Skin epidermis (tissue), 12 donors: ENCODE data around the gene ATP7B.

Experiments
- H3K27ac ChIP-seq, 21 experiments: fragments of 200-600 bp; sonication (generic) in 11 of 21; one replicate each; pipeline ENCODE4 v1.5.0; 2020; ENCODE audit warnings: mild to moderate bottlenecking in 3 of 21, inconsistent platforms in 2 of 21, moderate library complexity in 2 of 21
- H3K4me3 ChIP-seq, 7 experiments: fragments of 200-600 bp; sonication (generic) in 2 of 7; one replicate each; pipeline ENCODE4 v1.5.0; 2020; ENCODE audit warnings: inconsistent platforms in 2 of 7, mild to moderate bottlenecking in 2 of 7, moderate library complexity in 1 of 7

The ATP7B gene

DNA sequence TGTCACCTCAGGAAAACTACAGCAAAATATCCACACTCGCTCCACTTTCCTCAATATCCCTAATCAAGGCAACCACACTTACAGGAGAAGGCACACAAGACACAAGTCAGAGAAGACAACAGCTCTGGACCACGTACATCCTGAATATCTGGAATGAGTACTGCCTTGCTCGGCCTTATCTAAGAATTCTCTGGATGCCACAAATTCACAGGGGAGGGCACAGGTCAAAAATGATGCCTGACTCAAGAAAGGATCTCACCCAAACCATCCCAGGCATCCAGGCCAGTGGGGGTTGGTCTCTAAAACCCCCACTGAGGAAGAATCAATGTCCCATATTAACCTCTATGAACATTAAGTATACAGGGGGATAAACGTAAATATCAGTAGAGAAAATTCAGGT is 29.9 kb downstream of the ATP7B start:
- Histone ChIP-seq H3K4me3 (no peak overlapping the region), H3K27ac (peak overlapping the region in 1 of 21 experiments; percentile 57)

DNA sequence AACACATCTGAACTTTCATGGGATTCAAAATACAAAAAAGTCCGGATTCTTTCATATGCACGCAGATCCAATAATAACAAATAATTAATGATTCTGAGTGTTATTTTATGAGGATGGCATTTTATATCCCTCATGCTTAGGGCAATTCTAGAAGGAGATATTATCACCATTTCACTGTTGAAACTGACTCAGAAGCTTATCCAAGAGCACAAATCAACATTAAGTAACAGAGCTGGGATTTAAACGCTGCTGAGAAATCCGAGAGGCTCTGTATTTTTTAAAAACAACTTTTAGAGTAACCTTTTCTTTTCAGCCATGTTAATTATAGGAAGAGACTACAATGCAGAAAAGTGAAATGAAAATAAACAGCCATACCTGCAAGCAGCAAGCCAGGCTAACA is 30.3 kb downstream of the ATP7B start:
- Histone ChIP-seq H3K4me3 (no peak overlapping the region), H3K27ac (peak overlapping the region in 1 of 21 experiments; percentile 57)

DNA sequence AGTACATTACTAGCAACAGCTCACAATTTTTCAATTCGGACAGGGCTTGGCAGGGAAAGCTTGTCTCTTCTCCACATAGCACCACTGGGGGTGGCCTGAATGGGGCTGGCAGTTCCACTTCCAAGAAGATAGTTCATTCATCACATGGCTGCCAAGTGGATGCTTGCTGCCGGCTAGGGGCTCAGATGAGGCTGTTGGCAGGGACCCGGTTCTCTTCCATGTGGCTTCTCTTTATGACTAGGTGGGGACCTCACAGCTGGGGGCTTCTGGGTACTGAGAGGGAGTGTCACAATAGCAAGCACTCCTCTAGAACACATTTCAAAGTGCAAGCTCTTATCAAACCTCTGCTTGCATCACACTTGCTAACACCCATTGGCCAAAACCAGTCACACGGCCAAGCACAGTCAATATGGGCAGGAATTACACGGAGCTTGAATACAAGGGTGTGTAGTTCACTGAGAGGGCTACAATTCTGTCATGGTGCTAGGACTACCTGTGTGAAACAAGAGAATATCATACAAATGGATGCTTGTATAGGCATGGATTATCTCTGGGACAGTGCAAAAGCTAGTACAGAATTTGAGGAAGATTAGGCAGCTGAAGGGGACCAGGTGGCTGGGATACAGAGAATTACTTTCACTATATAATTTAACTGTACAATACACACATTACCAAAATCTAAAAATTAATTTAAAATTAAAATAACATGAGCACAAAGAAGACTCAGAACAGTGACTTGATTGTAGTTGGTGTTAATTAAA is 32.3 kb downstream of the ATP7B start:
- Histone ChIP-seq H3K27ac (no peak overlapping the region), H3K4me3 (no peak overlapping the region)

DNA sequence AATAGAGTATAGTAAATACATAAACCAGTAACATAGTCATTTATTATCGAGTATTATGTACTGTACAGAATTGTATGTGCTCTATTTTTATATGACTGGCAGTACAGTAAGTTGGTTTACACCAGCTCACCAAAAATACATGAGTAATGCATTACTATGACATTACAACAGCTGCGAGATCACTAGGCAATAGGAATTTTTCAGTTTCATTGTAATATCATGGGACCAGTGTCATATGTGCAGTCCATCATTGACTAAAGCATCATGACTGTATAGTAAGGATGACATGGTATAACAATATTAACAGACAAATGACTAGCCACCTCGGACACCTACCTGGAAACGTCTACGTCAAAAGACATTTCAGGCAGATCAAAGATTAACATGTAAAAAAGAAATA is 33.6 kb downstream of the ATP7B start:
- Histone ChIP-seq H3K27ac (no peak overlapping the region), H3K4me3 (no peak overlapping the region)

DNA sequence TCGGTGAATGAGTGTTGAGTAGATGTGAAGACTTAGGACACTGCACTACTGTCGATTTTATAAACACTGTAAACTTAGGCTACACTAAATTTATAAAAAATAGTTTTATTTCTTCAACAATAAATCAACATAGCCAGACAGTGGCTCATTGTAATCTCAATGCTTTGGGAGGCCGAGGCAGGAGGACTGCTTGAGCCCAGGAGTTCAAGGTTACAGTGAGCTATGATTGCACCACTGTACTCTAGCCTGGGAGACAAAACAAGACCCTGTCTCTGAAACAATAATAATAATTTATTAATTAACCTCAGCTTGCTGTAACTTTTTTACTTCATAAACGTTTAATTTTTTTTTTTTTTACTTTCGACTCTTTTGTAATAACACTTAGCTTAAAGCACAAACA is 34.4 kb downstream of the ATP7B start:
- Histone ChIP-seq H3K27ac (no peak overlapping the region), H3K4me3 (no peak overlapping the region)

DNA sequence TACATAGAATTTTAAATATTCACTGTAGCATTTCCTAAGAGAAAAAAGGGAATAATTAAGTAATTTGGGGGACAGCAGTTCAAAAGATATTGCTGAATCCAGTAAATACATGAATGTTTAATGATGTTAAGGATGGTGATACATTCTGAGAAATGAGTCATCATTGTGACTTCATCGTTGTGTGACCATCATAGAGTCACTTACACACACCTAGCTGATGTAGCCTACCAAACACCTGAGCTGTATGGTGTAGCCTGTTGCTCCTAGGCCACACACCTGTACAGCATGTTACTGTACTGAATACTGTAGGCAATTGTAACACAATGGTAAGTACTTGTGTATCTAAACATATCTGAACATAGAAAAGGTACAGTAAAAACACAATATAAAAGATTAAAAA is 34.8 kb downstream of the ATP7B start:
- H3K27ac ChIP-seq, result no peak overlapping the region

DNA sequence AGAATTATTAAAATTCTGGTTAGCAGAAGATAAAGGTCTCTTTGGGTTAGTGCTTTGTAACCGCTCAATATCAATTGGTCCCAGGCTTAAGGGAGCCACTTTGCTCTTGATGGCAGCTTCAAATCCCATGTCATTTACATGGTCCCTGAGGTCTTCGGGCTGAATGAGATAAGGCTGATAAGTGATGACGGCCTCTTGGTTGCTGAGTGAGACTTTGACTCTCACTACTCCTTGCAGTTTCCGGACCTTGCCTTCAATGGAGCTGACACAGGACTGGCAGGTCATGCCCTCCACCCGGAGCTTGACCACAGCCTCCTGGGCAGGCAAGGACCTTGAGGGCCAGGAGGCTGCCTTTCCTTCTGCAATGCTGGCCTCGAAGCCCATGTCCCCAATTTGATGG is 36.8 kb downstream of the ATP7B start:
- no peak overlapping the region for H3K4me3 ChIP-seq
- no peak overlapping the region for H3K27ac ChIP-seq

More for the DNA sequence above, 34.8 kb downstream of the ATP7B start:
- H3K4me3 ChIP-seq, result no peak overlapping the region

DNA sequence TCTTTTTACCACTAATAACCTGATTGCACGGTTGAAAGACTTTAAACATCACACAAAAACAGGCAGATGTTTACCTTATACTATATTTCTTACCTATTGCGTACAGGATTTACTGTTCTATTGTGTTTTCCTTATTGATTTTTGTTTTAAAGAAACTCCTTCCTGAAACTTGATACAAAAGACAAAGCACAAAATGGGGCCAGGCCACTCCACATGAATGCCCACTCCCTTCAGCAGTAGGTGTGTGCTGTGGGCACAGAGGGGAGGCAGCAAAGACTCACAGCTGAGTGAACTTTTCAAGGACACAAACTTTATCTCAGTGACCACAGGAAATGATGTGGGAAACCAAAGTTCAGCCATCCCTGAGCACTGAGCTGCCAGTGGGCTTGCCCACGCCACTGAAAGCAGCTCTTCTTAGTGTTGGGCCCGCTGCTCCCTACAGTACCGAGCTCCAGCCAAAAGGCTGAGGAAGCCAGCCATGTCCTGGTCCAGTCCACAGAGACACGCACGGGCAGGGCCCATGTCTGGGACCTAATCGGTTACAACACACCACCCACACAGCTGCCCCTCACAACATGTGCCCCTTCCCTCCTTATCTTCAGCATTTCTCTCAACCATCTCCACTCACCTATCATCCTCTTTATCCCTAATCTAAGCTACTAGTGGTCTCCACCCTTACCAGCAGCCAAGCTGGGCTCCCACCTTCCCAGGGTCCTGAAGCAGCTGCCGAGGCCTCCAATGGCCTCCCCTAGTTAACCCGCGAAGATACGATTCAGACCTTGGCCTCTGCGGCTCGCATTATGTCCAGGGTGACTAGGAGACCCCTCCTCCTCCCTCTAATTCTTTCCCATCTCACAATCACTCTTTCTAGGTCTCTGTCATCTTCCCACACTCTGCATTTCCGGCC is 39.5 kb downstream of the ATP7B start:
- Histone ChIP-seq H3K27ac (no peak overlapping the region), H3K4me3 (no peak overlapping the region)

DNA sequence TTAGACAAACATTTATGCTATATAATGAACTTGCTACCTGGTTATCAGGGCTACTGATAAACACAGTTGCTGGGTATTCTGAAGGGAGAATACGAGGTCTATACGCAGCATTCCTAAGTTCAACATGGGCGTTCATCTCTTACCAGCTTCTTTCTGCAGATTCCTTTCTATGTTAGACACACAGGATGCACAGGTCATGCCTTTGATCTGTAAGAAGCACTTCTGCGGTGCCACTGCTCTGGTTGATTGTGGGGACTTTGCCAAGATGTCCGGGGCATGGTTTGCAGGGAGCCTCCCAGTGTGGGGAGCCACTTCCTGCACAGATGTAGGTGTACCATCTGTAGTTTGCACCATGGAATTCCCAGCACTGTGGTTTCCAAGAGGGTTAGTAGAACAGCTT is 40.9 kb downstream of the ATP7B start:
- H3K4me3 ChIP-seq, result no peak overlapping the region
- no peak overlapping the region for H3K27ac ChIP-seq

DNA sequence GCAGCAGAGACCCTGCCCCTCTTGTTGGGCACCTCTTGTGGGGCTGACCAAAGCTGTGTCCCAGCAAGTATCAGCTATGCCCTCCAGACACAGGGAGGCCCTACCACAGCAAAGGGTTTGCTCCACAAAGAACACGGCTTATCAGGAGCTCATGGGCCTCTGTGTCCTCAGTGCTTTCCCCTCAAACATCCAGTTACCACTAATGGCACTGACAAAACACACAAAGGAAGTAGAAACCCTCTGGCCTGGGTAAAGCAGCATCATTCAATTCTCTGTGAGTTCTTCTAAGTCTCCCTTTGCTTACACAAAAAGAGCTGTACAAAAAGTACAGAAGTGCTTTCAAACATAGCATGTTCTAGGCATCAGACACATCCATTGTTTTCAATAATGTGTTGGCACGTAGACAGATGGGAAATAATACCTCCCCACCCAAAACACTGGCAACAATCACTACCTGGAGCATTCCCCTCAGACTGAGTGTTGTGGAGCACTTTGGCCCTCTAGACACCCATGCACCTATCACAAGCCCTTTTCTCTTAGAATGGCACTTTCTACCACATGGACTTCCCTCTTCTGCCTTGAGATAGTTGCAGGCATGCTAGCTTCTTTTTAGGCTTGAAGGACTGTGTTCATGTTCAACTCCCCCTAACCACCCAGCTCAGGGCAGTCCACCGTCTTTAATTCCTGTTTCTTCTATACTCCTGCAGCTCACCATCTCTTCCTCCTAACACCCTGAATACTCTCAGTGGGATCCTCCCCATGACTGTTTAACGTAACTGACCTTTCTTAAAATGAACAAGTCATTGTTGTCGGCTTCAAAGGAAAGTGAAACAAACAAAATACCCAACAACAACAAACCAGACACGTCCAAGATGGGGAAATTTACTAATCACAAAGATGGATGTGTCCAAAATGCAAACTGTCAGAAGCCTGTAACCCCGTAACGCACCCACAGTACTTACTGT is 43.5 kb downstream of the ATP7B start:
- Histone ChIP-seq H3K27ac (peak overlapping the region in 1 of 21 experiments; percentile 56), H3K4me3 (no peak overlapping the region)

DNA sequence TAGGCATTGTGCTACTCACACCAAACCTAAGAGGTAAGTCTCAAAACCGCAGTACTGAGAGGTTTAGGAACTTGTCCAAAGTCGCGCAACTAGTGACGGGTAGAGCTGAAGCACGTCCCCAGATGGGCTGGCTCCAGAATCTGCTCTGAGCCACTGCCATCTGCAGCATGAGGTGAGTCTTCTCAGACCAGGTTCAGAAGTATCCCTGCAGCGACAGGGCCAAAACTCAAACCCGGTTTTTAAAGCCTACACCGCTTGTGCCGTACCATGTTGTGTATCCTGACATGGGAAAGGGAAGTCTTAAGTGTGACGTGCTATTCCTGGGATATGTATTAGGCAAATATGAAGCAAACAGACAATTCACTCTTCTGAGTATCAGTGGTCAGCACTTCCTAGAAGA is 45.1 kb downstream of the ATP7B start:
- Histone ChIP-seq H3K4me3 (no peak overlapping the region), H3K27ac (no peak overlapping the region)

DNA sequence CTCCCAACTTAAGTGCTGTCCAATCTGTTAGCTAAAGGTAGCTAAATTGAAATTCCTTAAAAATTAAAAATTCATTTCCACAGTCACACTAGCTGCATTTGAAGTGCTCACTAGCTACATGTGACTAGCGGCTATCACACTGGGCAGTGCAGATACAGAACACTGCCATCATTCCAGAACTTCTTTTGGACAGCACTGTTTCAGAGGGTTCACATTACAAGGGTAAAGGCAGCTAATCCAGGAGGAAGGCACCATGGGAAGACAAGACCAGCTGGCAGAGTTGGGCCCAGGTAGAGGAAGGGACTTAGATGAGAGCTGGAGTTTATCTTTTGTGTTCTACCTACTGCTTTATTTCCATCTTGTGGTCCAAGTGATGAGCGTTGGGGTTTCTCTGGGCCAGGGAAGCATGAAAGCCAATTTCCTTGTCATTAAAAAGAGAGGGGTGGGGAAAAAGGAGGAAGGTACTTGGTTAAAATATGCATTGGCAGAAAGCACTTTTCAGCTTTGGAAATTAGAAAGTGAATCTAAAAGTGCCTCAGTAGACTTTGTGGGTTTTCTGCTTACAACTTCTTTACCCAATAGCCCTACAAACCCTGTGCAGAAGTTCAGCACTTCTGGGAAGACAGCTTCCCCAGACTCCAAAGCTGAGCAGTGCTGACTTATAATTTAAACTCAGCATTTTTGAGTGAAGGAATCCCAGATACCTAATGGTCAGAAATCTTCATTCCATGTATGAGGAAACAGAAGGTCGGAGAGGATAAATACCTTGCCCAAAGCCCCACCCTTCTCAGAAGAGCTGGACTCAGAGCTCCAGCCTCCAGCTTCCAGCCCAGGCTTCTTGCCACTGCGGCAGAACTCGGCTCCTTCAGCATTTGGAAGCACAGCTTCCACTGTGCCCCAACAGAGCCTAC is 49.5 kb downstream of the ATP7B start:
- H3K27ac ChIP-seq, result no peak overlapping the region
- H3K4me3 ChIP-seq, result no peak overlapping the region

DNA sequence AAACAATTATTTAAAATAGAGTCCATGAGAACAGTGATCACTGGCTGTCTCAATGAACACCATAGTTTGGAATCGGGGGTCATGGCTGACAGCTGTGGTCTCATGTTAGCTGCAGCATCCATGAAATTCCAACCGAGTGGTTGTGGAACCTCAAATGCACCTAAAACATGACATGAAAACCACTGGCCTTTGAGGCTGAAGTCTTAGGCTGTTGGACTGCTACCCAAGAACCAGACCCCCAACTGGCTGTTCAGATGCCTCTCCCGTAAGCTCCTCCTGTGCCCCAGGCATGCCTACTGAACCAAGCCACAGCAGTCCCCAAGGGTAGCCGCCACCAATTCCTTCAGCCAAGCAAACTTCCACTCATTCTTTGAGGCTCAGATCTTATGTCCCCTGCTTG is 50.5 kb downstream of the ATP7B start:
- H3K27ac ChIP-seq, result no peak overlapping the region
- H3K4me3 ChIP-seq, result no peak overlapping the region

DNA sequence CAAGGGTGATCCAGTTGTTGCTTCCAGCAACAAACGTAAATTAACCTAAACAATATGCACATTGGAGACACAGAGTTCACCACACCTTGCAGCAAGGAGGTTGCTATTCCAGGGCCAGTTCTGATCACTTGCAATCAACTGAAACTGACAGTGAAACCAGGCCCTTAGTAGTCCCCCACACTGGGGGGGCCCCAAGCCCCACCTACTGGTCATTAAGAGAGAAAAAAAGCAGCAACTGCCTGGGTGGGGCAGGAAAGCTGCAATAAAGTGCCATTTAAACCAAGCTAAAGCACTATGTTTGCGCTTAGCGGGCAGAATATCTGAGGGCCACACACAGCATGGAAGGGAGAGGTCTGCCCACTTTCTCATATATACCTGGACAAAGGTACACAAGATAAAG is 51.5 kb downstream of the ATP7B start:
- H3K4me3 ChIP-seq, result no peak overlapping the region
- H3K27ac ChIP-seq, result no peak overlapping the region

DNA sequence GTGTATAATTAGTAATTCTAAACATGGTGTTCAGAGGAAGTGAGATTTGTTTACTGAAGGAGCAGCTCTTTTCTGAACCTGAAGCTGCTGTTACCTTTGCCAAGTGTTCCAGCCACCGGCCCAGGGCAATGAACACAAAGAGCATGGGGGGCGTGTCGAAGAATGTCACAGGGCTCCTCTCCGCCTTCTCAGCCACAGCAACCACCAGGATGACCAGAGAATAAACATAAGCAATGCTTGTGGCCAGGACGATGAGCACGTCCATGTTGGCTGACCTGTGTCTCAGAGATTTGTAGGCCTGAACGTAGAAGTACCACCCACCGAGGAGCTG is 53.1 kb downstream of the ATP7B start:
- Histone ChIP-seq H3K27ac (no peak overlapping the region), H3K4me3 (no peak overlapping the region)

DNA sequence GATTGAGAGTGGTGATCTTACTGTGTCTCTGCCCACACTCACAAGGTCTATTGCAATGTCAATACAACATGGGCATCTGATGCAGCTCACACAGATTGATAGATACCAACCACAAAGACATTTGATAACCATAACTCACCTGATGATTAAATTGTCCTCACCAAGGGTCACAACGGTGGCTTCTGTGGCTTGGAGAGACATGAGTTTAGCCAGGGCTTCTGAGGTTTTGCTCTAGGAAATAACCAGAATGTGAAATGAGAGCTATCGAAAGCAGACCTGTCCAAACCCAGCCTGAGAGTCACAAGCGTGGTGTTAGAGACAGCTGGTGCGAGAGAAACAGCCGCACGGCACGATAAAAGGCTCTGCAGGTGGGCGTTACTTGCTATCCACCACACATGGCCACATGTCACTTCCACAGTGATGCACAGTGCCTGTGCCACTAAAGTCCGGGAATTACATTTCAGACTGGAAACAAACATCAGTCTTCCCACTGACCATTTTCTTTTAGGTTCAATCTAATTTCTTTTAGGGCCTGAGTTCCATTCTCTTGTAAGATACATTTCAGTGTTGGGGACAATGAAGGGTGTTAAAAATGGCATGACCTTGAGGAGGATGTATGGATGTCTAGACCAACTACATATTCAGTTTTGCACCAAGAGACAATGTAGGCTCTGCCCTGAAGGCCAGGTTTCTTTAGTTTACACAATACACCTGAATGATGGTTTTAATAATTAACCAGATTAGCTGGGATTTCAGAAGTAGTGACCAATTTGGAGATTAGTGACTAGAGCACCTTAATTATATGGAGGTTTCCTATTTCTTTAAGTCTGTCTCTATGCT is 53.7 kb downstream of the ATP7B start:
- H3K4me3 ChIP-seq, result no peak overlapping the region
- no peak overlapping the region for H3K27ac ChIP-seq

DNA sequence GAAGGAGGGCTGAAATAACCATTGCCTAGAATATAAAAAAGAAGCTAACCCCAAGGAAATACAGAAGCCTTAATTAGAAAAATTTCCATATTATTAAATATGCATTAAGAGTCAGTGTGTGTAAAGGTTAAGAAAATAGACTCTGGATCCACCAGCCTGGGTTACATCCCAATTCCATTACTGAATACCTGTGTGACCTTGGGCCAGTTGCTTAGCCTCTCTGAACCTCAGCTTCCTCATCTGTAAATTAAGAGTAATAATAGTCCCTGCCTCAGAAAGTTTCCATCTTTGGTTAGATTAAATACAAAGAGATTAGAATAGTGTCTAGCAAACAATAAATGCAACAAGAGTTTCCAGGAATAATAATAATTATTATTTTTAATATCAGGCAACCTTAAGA is 54.5 kb downstream of the ATP7B start:
- no peak overlapping the region for H3K4me3 ChIP-seq
- H3K27ac ChIP-seq, result no peak overlapping the region
